Measurements from ENCODE around the gene XRCC4. TPM values are rescaled to one million over a fixed set of nuclear protein-coding genes. Genes with fewer than 3 reads are reported as not detected.

Gene XRCC4
- total and polyA plus RNA-seq, 4 donors: 2.3 to 4.9 (median 3.0) TPM

DNA sequence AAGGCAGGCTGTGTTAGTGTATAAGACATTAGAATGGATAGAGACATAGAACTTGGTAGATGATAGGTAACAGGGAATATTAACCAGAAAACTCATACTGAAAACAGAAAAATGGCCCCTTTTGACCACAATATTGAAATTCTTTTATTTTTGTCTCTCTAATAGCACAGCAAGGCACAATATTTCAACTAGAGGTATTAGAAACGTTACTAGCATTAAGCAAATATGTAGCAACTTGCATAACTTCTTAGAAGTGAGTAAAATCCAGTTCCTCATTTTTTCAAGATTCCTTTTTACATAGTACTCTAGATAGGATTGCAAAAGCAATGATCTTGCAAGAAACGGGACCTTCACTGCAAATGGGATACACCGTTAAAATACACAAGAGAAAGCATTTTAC lies 291.5 kb downstream of the XRCC4 start (continued):
- no peak for TF ChIP-seq ZBTB33 (IDR thresholded peaks at IDR 0.05)

GRCh38 chr5:83370957-83371356 lies 293.6 kb downstream of the XRCC4 start:
- no peaks in the 10 kb centered on the region for H3K9me3 ChIP-seq (ENCODE audit: control insufficient read depth in 4 of 4, low read length in 3 of 4)
- H3K4me1 ChIP-seq (ENCODE audit: control insufficient read depth in 4 of 4, insufficient read depth in 4 of 4, low read length in 3 of 4): no peaks in the 10 kb centered on the region
- DNase-seq (ENCODE audit: low spot score): no peak
- TF ChIP-seq GABPA (IDR thresholded peaks at IDR 0.05 in 1 of 2, conservative IDR thresholded peaks at IDR 0.05 in 1 of 2) (no peak), SP1 (IDR thresholded peaks at IDR 0.05) (no peak), YY1 (IDR thresholded peaks at IDR 0.05) (no peak), FOXA2 (IDR thresholded peaks at IDR 0.05) (no peak), NR2F2 (IDR thresholded peaks at IDR 0.05) (no peak), HNF4A (conservative IDR thresholded peaks at IDR 0.05) (no peak), JUND (IDR thresholded peaks at IDR 0.05) (no peak), RAD21 (IDR thresholded peaks at IDR 0.05) (no peak), TAF1 (conservative IDR thresholded peaks at IDR 0.05) (no peak), MAX (IDR thresholded peaks at IDR 0.05) (no peak), RXRA (IDR thresholded peaks at IDR 0.05) (no peak), ZBTB33 (IDR thresholded peaks at IDR 0.05) (no peak), HNF4G (IDR thresholded peaks at IDR 0.05) (no peak), EGR1 (IDR thresholded peaks at IDR 0.05; ENCODE audit: low read depth in 2 of 2) (no peak)
- TF ChIP-seq, protein P1, sequence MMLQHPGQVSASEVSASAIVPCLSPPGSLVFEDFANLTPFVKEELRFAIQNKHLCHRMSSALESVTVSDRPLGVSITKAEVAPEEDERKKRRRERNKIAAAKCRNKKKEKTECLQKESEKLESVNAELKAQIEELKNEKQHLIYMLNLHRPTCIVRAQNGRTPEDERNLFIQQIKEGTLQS (IDR thresholded peaks at IDR 0.05): no peak
- H3K9ac ChIP-seq (ENCODE audit: low read depth in 1 of 2, low read length in 2 of 2): no peak overlapping the region
- 31% methylated on average over 1 of the region's 1 CpG for WGBS
- peaks cover 0 to 3% (median 0%) of the 10 kb centered on the region in 4 donors for H3K27me3 ChIP-seq (ENCODE audit: control insufficient read depth in 4 of 4, insufficient read depth in 4 of 4, low read length in 3 of 4)
- no peak overlapping the region for H3K27ac ChIP-seq (ENCODE audit: low read depth in 1 of 2, low read length in 2 of 2)
- no peak overlapping the region for H3K4me3 ChIP-seq (ENCODE audit: low read depth in 1 of 3, low read length in 3 of 3)
- no peaks in the 10 kb centered on the region for H3K36me3 ChIP-seq (ENCODE audit: control insufficient read depth in 4 of 4, insufficient read depth in 3 of 4, low read depth in 1 of 4, low read length in 3 of 4)

GRCh38 chr5:83371726-83372125 lies 294.4 kb downstream of the XRCC4 start:
- Histone ChIP-seq H3K9ac (ENCODE audit: low read depth in 1 of 2, low read length in 2 of 2) (no peak overlapping the region), H3K4me3 (ENCODE audit: low read depth in 1 of 3, low read length in 3 of 3) (no peak overlapping the region), H3K27me3 (ENCODE audit: control insufficient read depth in 4 of 4, insufficient read depth in 4 of 4, low read length in 3 of 4) (peaks cover 0 to 3% (median 0%) of the 10 kb centered on the region in 4 donors), H3K36me3 (ENCODE audit: control insufficient read depth in 4 of 4, insufficient read depth in 3 of 4, low read depth in 1 of 4, low read length in 3 of 4) (no peaks in the 10 kb centered on the region), H3K9me3 (ENCODE audit: control insufficient read depth in 4 of 4, low read length in 3 of 4) (no peaks in the 10 kb centered on the region), H3K4me1 (ENCODE audit: control insufficient read depth in 4 of 4, insufficient read depth in 4 of 4, low read length in 3 of 4) (no peaks in the 10 kb centered on the region), H3K27ac (ENCODE audit: low read depth in 1 of 2, low read length in 2 of 2) (no peak overlapping the region)
- no peak for DNase-seq (ENCODE audit: low spot score)
- 85% methylated on average over 1 of the region's 1 CpG for WGBS
- no peak for TF ChIP-seq FOXA2 (IDR thresholded peaks at IDR 0.05)
- no peak for TF ChIP-seq NR2F2 (IDR thresholded peaks at IDR 0.05)
- TF ChIP-seq, protein P1 (IDR thresholded peaks at IDR 0.05): no peak
- TF ChIP-seq TAF1 (conservative IDR thresholded peaks at IDR 0.05): no peak
- no peak for TF ChIP-seq RXRA (IDR thresholded peaks at IDR 0.05)
- TF ChIP-seq, protein P2, sequence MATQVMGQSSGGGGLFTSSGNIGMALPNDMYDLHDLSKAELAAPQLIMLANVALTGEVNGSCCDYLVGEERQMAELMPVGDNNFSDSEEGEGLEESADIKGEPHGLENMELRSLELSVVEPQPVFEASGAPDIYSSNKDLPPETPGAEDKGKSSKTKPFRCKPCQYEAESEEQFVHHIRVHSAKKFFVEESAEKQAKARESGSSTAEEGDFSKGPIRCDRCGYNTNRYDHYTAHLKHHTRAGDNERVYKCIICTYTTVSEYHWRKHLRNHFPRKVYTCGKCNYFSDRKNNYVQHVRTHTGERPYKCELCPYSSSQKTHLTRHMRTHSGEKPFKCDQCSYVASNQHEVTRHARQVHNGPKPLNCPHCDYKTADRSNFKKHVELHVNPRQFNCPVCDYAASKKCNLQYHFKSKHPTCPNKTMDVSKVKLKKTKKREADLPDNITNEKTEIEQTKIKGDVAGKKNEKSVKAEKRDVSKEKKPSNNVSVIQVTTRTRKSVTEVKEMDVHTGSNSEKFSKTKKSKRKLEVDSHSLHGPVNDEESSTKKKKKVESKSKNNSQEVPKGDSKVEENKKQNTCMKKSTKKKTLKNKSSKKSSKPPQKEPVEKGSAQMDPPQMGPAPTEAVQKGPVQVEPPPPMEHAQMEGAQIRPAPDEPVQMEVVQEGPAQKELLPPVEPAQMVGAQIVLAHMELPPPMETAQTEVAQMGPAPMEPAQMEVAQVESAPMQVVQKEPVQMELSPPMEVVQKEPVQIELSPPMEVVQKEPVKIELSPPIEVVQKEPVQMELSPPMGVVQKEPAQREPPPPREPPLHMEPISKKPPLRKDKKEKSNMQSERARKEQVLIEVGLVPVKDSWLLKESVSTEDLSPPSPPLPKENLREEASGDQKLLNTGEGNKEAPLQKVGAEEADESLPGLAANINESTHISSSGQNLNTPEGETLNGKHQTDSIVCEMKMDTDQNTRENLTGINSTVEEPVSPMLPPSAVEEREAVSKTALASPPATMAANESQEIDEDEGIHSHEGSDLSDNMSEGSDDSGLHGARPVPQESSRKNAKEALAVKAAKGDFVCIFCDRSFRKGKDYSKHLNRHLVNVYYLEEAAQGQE (IDR thresholded peaks at IDR 0.05): no peak
- no peak for TF ChIP-seq SP1 (IDR thresholded peaks at IDR 0.05)
- no peak for TF ChIP-seq FOXA1 (IDR thresholded peaks at IDR 0.05)
- TF ChIP-seq HNF4G (IDR thresholded peaks at IDR 0.05): no peak
- TF ChIP-seq GABPA (IDR thresholded peaks at IDR 0.05 in 1 of 2, conservative IDR thresholded peaks at IDR 0.05 in 1 of 2): no peak
- no peak for TF ChIP-seq ZBTB33 (IDR thresholded peaks at IDR 0.05)
- TF ChIP-seq EGR1 (IDR thresholded peaks at IDR 0.05; ENCODE audit: low read depth in 2 of 2): no peak
- no peak for TF ChIP-seq YY1 (IDR thresholded peaks at IDR 0.05)
